K562 (cell line): Measurements from ENCODE around the gene HES4. TPM values are rescaled to one million over a fixed set of nuclear protein-coding genes. Genes with fewer than 3 reads are reported as not detected.
A peak's percentile ranks its signal among the peaks of the same experiment; 100 is the strongest.

ENCODE experiments used
- BMI1 ChIP-seq: fragments of 150-350 bp; IDR thresholded peaks from 2 replicates; pipeline ENCODE4 v1.6.1; 2014; ENCODE audit warnings: low read length
- CCAR2 ChIP-seq: fragments of 200-400 bp; formaldehyde crosslinking; IDR thresholded peaks from 2 replicates; pipeline ENCODE4 v1.6.1; 2017; ENCODE audit warnings: mild to moderate bottlenecking, low read depth, low read length
- CCNT2 ChIP-seq: IDR thresholded peaks from 2 replicates; pipeline ENCODE4 v1.6.1; 2011; ENCODE audit warnings: borderline replicate concordance, low read depth, mild to moderate bottlenecking, moderate library complexity, mixed read lengths, low read length; ENCODE audit not compliant: insufficient read length; ENCODE audit errors: extremely low read depth
- CREBBP ChIP-seq: IDR thresholded peaks from one replicate; pipeline ENCODE4 v1.6.1; 2012; ENCODE audit warnings: low read depth, mild to moderate bottlenecking, control low read depth, inconsistent platforms, low read length
- CREM ChIP-seq: IDR thresholded peaks from 2 replicates; pipeline ENCODE4 v1.6.1; 2014; ENCODE audit warnings: antibody characterized with exemption, low read depth
- E2F1 ChIP-seq: sonication (generic); formaldehyde crosslinking; IDR thresholded peaks from 2 replicates; pipeline ENCODE4 v1.8.1; 2023; ENCODE audit warnings: mild to moderate bottlenecking, missing genetic modification reagents, moderate library complexity
- FOS ChIP-seq: IDR thresholded peaks from 3 replicates; pipeline ENCODE4 v1.6.1; 2011; ENCODE audit not compliant: insufficient read length; ENCODE audit errors: extremely low read depth
- GATA2 ChIP-seq: sonication (generic); formaldehyde crosslinking; IDR thresholded peaks from 2 replicates; pipeline ENCODE4 v1.4.0; 2020; ENCODE audit warnings: mild to moderate bottlenecking, missing genetic modification reagents
- HOXB6 ChIP-seq: fragments of 250-450 bp; sonication (Bioruptor Pico); IDR thresholded peaks from 2 replicates; pipeline ENCODE4 v1.5.1; 2022; ENCODE audit warnings: mild to moderate bottlenecking, borderline replicate concordance
- MAX ChIP-seq: sonication (generic); formaldehyde crosslinking; IDR thresholded peaks from 2 replicates; pipeline ENCODE4 v1.9.0; 2022; ENCODE audit warnings: mild to moderate bottlenecking, missing genetic modification reagents
- NRF1 ChIP-seq, 2 experiments: fragments of 450-650 bp; IDR thresholded peaks in 1 of 2; conservative IDR thresholded peaks in 1 of 2; 2 replicates each; pipeline ENCODE4 v1.6.1; 2014; ENCODE audit warnings: mild to moderate bottlenecking in 2 of 2
- POLR2A ChIP-seq: fragments of 450-650 bp; conservative IDR thresholded peaks from 2 replicates; pipeline ENCODE4 v1.6.1; 2016
- RBM17 ChIP-seq: fragments of 200-400 bp; formaldehyde crosslinking; IDR thresholded peaks from 2 replicates; pipeline ENCODE4 v1.6.1; 2017; ENCODE audit warnings: low read depth, mild to moderate bottlenecking, low read length, borderline replicate concordance
- SMAD2 ChIP-seq: fragments of 150-350 bp; IDR thresholded peaks from 2 replicates; pipeline ENCODE4 v1.6.1; 2014; ENCODE audit warnings: low read depth, mild to moderate bottlenecking, low read length
- TAL1 ChIP-seq: fragments of 450-650 bp; IDR thresholded peaks from 2 replicates; pipeline ENCODE4 v1.6.1; 2016; ENCODE audit warnings: mild to moderate bottlenecking
- USF1 ChIP-seq: sonication (generic); formaldehyde crosslinking; IDR thresholded peaks from 2 replicates; pipeline ENCODE4 v1.9.0; 2022; ENCODE audit warnings: mild to moderate bottlenecking, missing genetic modification reagents
- ZNF23 ChIP-seq: fragments of 250-450 bp; sonication (Bioruptor Pico); IDR thresholded peaks from 2 replicates; pipeline ENCODE4 v1.4.0; 2020; ENCODE audit warnings: mild to moderate bottlenecking
- ZNF431 ChIP-seq: sonication (generic); formaldehyde crosslinking; IDR thresholded peaks from 2 replicates; pipeline ENCODE4 v1.8.0; 2022; ENCODE audit warnings: mild to moderate bottlenecking, missing genetic modification reagents
- ZNF583 ChIP-seq: fragments of 250-450 bp; sonication (Bioruptor Pico); IDR thresholded peaks from 2 replicates; pipeline ENCODE4 v1.4.0; 2020
- ZNF780A ChIP-seq: fragments of 250-450 bp; sonication (Bioruptor Pico); IDR thresholded peaks from 2 replicates; pipeline ENCODE4 v1.5.0; 2021; ENCODE audit warnings: mild to moderate bottlenecking
- polyA plus RNA-seq, 8 experiments: library from polyadenylated mRNA; depleted of rRNA in 4 of 8; stranded (reverse) in 5 of 8; unstranded in 3 of 8; fragments of >200 nt; fragmentation: Nextera tagmentation in 2 of 8; fragmentation: Illumina TruSeq in 1 of 8; extraction: Ambion mirVana in 2 of 8; extraction: Trizol in 1 of 8; gene quantifications; 2 replicates each; pipeline versions ENCODE4 v1.2.1 to v1.2.3, GENCODE V29; 2011 to 2014; ENCODE audit warnings: inconsistent platforms in 1 of 8, missing spikeins in 1 of 8
- total RNA-seq, 7 experiments: library from RNA; depleted of rRNA in 6 of 7; stranded (reverse); fragments of >200 nt in 6 of 7; fragmentation: Illumina TruSeq in 2 of 7; extraction: Trizol in 2 of 7; gene quantifications; 2 replicates each; pipeline versions ENCODE4 v1.2.1 to v1.2.3, GENCODE V29; 2011 to 2021; ENCODE audit warnings: low replicate concordance in 1 of 7
- TF ChIP-seq, protein P1 (sequence below): fragments of 450-650 bp; formaldehyde crosslinking; IDR thresholded peaks from 2 replicates; pipeline ENCODE4 v1.4.0; 2020; ENCODE audit warnings: mild to moderate bottlenecking, moderate library complexity
- TF ChIP-seq, protein P2 (sequence below): fragments of 250-450 bp; sonication (Bioruptor Pico); IDR thresholded peaks from 2 replicates; pipeline ENCODE4 v1.4.0; 2020; ENCODE audit warnings: borderline replicate concordance
- TF ChIP-seq, protein P3 (sequence below): fragments of 450-650 bp; IDR thresholded peaks from 2 replicates; pipeline ENCODE4 v1.6.1; 2016

HES4 gene
- total and polyA plus RNA-seq, 9 of the 15 experiments (the other 6 are each of a cell fraction or from before 2014, with no cell fraction given): 0.21 to 43.7 (median 5.3) TPM; not detected in 2

- TF ChIP-seq, protein P1, sequence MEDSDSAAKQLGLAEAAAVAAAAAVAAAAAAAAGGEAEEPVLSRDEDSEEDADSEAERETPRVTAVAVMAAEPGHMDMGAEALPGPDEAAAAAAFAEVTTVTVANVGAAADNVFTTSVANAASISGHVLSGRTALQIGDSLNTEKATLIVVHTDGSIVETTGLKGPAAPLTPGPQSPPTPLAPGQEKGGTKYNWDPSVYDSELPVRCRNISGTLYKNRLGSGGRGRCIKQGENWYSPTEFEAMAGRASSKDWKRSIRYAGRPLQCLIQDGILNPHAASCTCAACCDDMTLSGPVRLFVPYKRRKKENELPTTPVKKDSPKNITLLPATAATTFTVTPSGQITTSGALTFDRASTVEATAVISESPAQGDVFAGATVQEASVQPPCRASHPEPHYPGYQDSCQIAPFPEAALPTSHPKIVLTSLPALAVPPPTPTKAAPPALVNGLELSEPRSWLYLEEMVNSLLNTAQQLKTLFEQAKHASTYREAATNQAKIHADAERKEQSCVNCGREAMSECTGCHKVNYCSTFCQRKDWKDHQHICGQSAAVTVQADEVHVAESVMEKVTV (CRISPR knock-in tag): no peak
- TF ChIP-seq ZNF780A (CRISPR knock-in tag) (no peak), ZNF583 (CRISPR knock-in tag) (no peak), CREBBP (no peak), RBM17 (no peak), USF1 (CRISPR knock-in tag) (0 out of 2 replicates have a peak, but pooled peaks have one; percentile 27), SMAD2 (no peak), NRF1 (conservative IDR thresholded peaks at IDR 0.05 in 1 of 2, IDR thresholded peaks at IDR 0.05 in 1 of 2) (peak; percentile 83), HOXB6 (CRISPR knock-in tag) (no peak), ZNF431 (CRISPR knock-in tag) (no peak), GATA2 (no peak), TAL1 (no peak), CREM (peak; percentile 82), BMI1 (no peak), CCNT2 (peak; percentile 61), E2F1 (peak; percentile 76; the same call in 1 of the 2 replicates), ZNF23 (CRISPR knock-in tag) (no peak), CCAR2 (no peak), MAX (CRISPR knock-in tag) (peak; percentile 79), POLR2A (peak; percentile 92), FOS (no peak)
- TF ChIP-seq, protein P2, sequence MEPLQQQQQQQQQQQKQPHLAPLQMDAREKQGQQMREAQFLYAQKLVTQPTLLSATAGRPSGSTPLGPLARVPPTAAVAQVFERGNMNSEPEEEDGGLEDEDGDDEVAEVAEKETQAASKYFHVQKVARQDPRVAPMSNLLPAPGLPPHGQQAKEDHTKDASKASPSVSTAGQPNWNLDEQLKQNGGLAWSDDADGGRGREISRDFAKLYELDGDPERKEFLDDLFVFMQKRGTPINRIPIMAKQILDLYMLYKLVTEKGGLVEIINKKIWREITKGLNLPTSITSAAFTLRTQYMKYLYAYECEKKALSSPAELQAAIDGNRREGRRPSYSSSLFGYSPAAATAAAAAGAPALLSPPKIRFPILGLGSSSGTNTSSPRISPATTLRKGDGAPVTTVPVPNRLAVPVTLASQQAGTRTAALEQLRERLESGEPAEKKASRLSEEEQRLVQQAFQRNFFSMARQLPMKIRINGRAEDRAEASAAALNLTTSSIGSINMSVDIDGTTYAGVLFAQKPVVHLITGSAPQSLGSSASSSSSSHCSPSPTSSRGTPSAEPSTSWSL (CRISPR knock-in tag): no peak
- TF ChIP-seq, protein P3, sequence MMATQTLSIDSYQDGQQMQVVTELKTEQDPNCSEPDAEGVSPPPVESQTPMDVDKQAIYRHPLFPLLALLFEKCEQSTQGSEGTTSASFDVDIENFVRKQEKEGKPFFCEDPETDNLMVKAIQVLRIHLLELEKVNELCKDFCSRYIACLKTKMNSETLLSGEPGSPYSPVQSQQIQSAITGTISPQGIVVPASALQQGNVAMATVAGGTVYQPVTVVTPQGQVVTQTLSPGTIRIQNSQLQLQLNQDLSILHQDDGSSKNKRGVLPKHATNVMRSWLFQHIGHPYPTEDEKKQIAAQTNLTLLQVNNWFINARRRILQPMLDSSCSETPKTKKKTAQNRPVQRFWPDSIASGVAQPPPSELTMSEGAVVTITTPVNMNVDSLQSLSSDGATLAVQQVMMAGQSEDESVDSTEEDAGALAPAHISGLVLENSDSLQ: peak; percentile 31; the same call in 1 of the 2 replicates
Observed at GRCh38 chr1:958823-959730, 40.8 kb downstream of the HES4 start, which contains the start of gene NOC2L (continued).
